MCF 10A (cell line): ENCODE results near the gene GSG1. TPM values are rescaled to one million over a fixed set of nuclear protein-coding genes. Genes with fewer than 3 reads are reported as not detected.
"Not testable (repeated sequence)": the region's sequence is repeated elsewhere in the genome, so short reads cannot be mapped to it uniquely, and the experiment has no call there.

ENCODE experiments used
- BruUV-seq: library from RNA; stranded (reverse); fragments of 400-500 nt; replicated peaks from 2 replicates; lab custom pipeline; 2021; lab: Mats Ljungman, UMichigan
- CTCF ChIA-PET: fragments of 300-600 bp; sonication (Branson Sonifier 250); formaldehyde crosslinking; extraction: SDS; loops from one replicate; lab custom pipeline; 2021; ENCODE audit warnings: antibody characterized with exemption, inconsistent platforms; lab: Yijun Ruan, JAX
- POLR2A ChIA-PET: fragments of 300-600, 350-650 bp; sonication (Branson Sonifier 250); formaldehyde crosslinking; extraction: SDS; loops from one replicate; lab custom pipeline; 2020; ENCODE audit warnings: antibody characterized with exemption, inconsistent platforms; lab: Yijun Ruan, JAX
- DNase-seq: peaks from one replicate; pipeline ENCODE4 v3.0.0-alpha.2; 2018; ENCODE audit not compliant: unreplicated experiment
- H3K27ac Mint-ChIP-seq: one replicate; pipeline ENCODE4 v1.8.0; 2022; ENCODE audit warnings: mild to moderate bottlenecking, low read depth, mixed read lengths; ENCODE audit not compliant: unreplicated experiment
- H3K27me3 Mint-ChIP-seq: one replicate; pipeline ENCODE4 v1.8.0; 2022; ENCODE audit warnings: mixed read lengths; ENCODE audit not compliant: insufficient read depth, unreplicated experiment
- H3K36me3 Mint-ChIP-seq: one replicate; pipeline ENCODE4 v1.8.0; 2022; ENCODE audit warnings: mild to moderate bottlenecking, moderate library complexity, mixed read lengths; ENCODE audit not compliant: insufficient read depth, unreplicated experiment
- H3K4me1 Mint-ChIP-seq: one replicate; pipeline ENCODE4 v1.8.0; 2022; ENCODE audit warnings: mixed read lengths; ENCODE audit not compliant: insufficient read depth, unreplicated experiment
- H3K4me3 Mint-ChIP-seq: one replicate; pipeline ENCODE4 v1.8.0; 2022; ENCODE audit warnings: mild to moderate bottlenecking, moderate library complexity, mixed read lengths; ENCODE audit not compliant: unreplicated experiment
- H3K9me3 Mint-ChIP-seq: one replicate; pipeline ENCODE4 v1.8.0; 2022; ENCODE audit warnings: mixed read lengths; ENCODE audit not compliant: unreplicated experiment
- CTCF ChIP-seq: fragments of 200-600 bp; IDR thresholded peaks from one replicate; pipeline ENCODE4 v1.8.0; 2022; ENCODE audit warnings: antibody characterized with exemption, mild to moderate bottlenecking; ENCODE audit not compliant: unreplicated experiment
- intact Hi-C: fragments of 100-400 bp; cut with micrococcal nuclease; formaldehyde crosslinking; loops from 2 replicates; pipeline ENCODE4 v1.14.1; 2022
- total RNA-seq: library from RNA; stranded (reverse); gene quantifications from 2 replicates; pipeline ENCODE4 v1.2.3, GENCODE V29; 2022

GSG1 gene
- total RNA-seq, 1 experiment from 2014 or later, result not detected

GRCh38 chr12:13061377-13061776 is 42.1 kb downstream of the GSG1 start:
- CTCF ChIA-PET, result no interaction called here
- intact Hi-C loops, result no loop called here
- no peak for TF ChIP-seq CTCF
- H3K4me1 Mint-ChIP-seq, result no peaks in the 10 kb centered on the region
- H3K36me3 Mint-ChIP-seq, result peaks cover 15% of the 10 kb centered on the region
- BruUV-seq, result no TSS peak
- H3K27me3 Mint-ChIP-seq, result no peaks in the 10 kb centered on the region
- no peaks in the 10 kb centered on the region for H3K9me3 Mint-ChIP-seq
- DNase-seq, result no peak
- POLR2A ChIA-PET, result no interaction called here
- no peak overlapping the region for H3K4me3 Mint-ChIP-seq
- H3K27ac Mint-ChIP-seq, result no peak overlapping the region

- POLR2A ChIA-PET, result no interaction called here
- no peaks in the 10 kb centered on the region for H3K27me3 Mint-ChIP-seq
- TF ChIP-seq CTCF, result no peak
These were observed 42.9 kb downstream of the GSG1 start for GRCh38 chr12:13060581-13060980.

GRCh38 chr12:13053617-13054016 is 49.9 kb downstream of the GSG1 start:
- CTCF ChIA-PET, H3K4me3 Mint-ChIP-seq, POLR2A ChIA-PET, BruUV-seq, intact Hi-C loops, H3K36me3 Mint-ChIP-seq, H3K27ac Mint-ChIP-seq, H3K27me3 Mint-ChIP-seq, H3K9me3 Mint-ChIP-seq, H3K4me1 Mint-ChIP-seq, DNase-seq: not testable (repeated sequence)

More at GRCh38 chr12:13060581-13060980, 42.9 kb downstream of the GSG1 start:
- no peak for DNase-seq
- intact Hi-C loops, result no loop called here
- Mint-ChIP-seq H3K4me1 (no peaks in the 10 kb centered on the region), H3K9me3 (no peaks in the 10 kb centered on the region), H3K36me3 (peaks cover 15% of the 10 kb centered on the region), H3K4me3 (no peak overlapping the region), H3K27ac (no peak overlapping the region)
- no TSS peak for BruUV-seq
- CTCF ChIA-PET, result interaction anchor here (0.7 kb wide), 1 partner anchor 146 kb away, joined by 3 read pairs; no protein-coding TSS in a partner anchor

- H3K36me3 Mint-ChIP-seq, result no peaks in the 10 kb centered on the region
- H3K4me3 Mint-ChIP-seq, result no peak overlapping the region
- POLR2A ChIA-PET, result interaction anchor here (1.0 to 1.5 kb wide), 4 partner anchors 9 to 19 kb away, joined by 3 to 7 read pairs (median 3); no protein-coding TSS in a partner anchor
- TF ChIP-seq CTCF, result no peak
- no peaks in the 10 kb centered on the region for H3K4me1 Mint-ChIP-seq
- no TSS peak for BruUV-seq
- no peaks in the 10 kb centered on the region for H3K27me3 Mint-ChIP-seq
- H3K9me3 Mint-ChIP-seq, result peaks cover 7% of the 10 kb centered on the region
- DNase-seq, result no peak
- intact Hi-C loops, result no loop called here
- CTCF ChIA-PET, result interaction anchor here (0.7 to 1.3 kb wide), 2 partner anchors 159 to 1704 kb away, joined by 3 to 5 read pairs; no protein-coding TSS in a partner anchor
- H3K27ac Mint-ChIP-seq, result no peak overlapping the region
These were observed 51.0 kb downstream of the GSG1 start for GRCh38 chr12:13052421-13052820.
